Mesenchymal stem cell (in vitro differentiated cells and primary cell): ENCODE results near the gene PLEKHJ1.

Experiments used
- DNase-seq: peaks from one replicate; pipeline ENCODE4 v3.0.0-alpha.2; 2013
- H2AFZ ChIP-seq: one replicate; pipeline ENCODE4 v1.6.1; 2013; ENCODE audit warnings: low read depth, mild to moderate bottlenecking, control low read depth, inconsistent platforms, low read length, moderate library complexity
- H2AK5ac ChIP-seq: 2 replicates; pipeline ENCODE4 v1.6.1; 2013; ENCODE audit warnings: low read length, moderate library complexity, mild to moderate bottlenecking, inconsistent platforms; ENCODE audit not compliant: severe bottlenecking
- H2BK120ac ChIP-seq: one replicate; pipeline ENCODE4 v1.6.1; 2013; ENCODE audit warnings: low read depth, mild to moderate bottlenecking, inconsistent platforms, low read length, moderate library complexity
- H2BK12ac ChIP-seq, 2 experiments: one replicate each; pipeline ENCODE4 v1.6.1; 2013; ENCODE audit warnings: inconsistent platforms in 2 of 2, low read length in 2 of 2, mild to moderate bottlenecking in 2 of 2, moderate library complexity in 2 of 2, control low read depth in 1 of 2
- H2BK15ac ChIP-seq: one replicate; pipeline ENCODE4 v1.6.1; 2013; ENCODE audit warnings: mild to moderate bottlenecking, low read depth, inconsistent platforms; ENCODE audit not compliant: poor library complexity, severe bottlenecking
- H2BK5ac ChIP-seq: 2 replicates; pipeline ENCODE4 v1.6.1; 2013; ENCODE audit warnings: low read depth, mild to moderate bottlenecking, low read length, control low read depth, inconsistent platforms; ENCODE audit not compliant: poor library complexity, severe bottlenecking
- H3K14ac ChIP-seq, 2 experiments: one replicate each; pipeline ENCODE4 v1.6.1; 2013; ENCODE audit warnings: inconsistent platforms in 2 of 2, low read length in 2 of 2, control low read depth in 1 of 2, mild to moderate bottlenecking in 1 of 2, moderate library complexity in 1 of 2
- H3K18ac ChIP-seq, 2 experiments: one replicate each; pipeline ENCODE4 v1.6.1; 2013; ENCODE audit warnings: inconsistent platforms in 2 of 2, low read length in 2 of 2, control low read depth in 1 of 2, low read depth in 1 of 2, mild to moderate bottlenecking in 1 of 2
- H3K23ac ChIP-seq, 2 experiments: one replicate each; pipeline ENCODE4 v1.6.1; 2013; ENCODE audit warnings: inconsistent platforms in 2 of 2, low read length in 2 of 2, mild to moderate bottlenecking in 2 of 2, moderate library complexity in 2 of 2, control low read depth in 1 of 2
- H3K27ac ChIP-seq: 2 replicates; pipeline ENCODE4 v1.5.1; 2013; ENCODE audit warnings: mild to moderate bottlenecking, moderate library complexity, low read length, control low read depth, inconsistent platforms; ENCODE audit not compliant: poor library complexity, severe bottlenecking
- H3K27me3 ChIP-seq, 2 experiments: 2 replicates each; pipeline versions ENCODE4 v1.6.1 to v1.7.0; 2013; ENCODE audit warnings: low read length in 2 of 2, mild to moderate bottlenecking in 2 of 2, moderate library complexity in 2 of 2, control low read depth in 1 of 2, inconsistent platforms in 1 of 2; ENCODE audit not compliant: control insufficient read depth in 1 of 2, insufficient read depth in 1 of 2
- H3K36me3 ChIP-seq, 2 experiments: 2 replicates each; pipeline versions ENCODE4 v1.6.1 to v1.7.0; 2013; ENCODE audit warnings: low read length in 2 of 2, control low read depth in 1 of 2, inconsistent platforms in 1 of 2, low read depth in 1 of 2, mild to moderate bottlenecking in 1 of 2; ENCODE audit not compliant: insufficient read depth in 2 of 2, control insufficient read depth in 1 of 2
- H3K4ac ChIP-seq, 2 experiments: one replicate each; pipeline ENCODE4 v1.6.1; 2013; ENCODE audit warnings: inconsistent platforms in 2 of 2, low read length in 2 of 2, mild to moderate bottlenecking in 2 of 2, moderate library complexity in 2 of 2, control low read depth in 1 of 2, low read depth in 1 of 2
- H3K4me1 ChIP-seq: 2 replicates; pipeline ENCODE4 v1.6.1; 2013; ENCODE audit warnings: low read depth, low read length, control low read depth; ENCODE audit not compliant: control insufficient read depth, insufficient read depth
- H3K4me2 ChIP-seq: 2 replicates; pipeline ENCODE4 v1.6.1; 2013; ENCODE audit warnings: low read length, mild to moderate bottlenecking, inconsistent platforms; ENCODE audit not compliant: poor library complexity, severe bottlenecking
- H3K4me3 ChIP-seq, 2 experiments: 2 replicates each; pipeline versions ENCODE4 v1.5.1 to v1.7.0; 2013; ENCODE audit warnings: low read length in 2 of 2, mild to moderate bottlenecking in 2 of 2, control low read depth in 1 of 2, low read depth in 1 of 2; ENCODE audit not compliant: insufficient read depth in 1 of 2
- H3K79me1 ChIP-seq: replicated peaks from 2 replicates; pipeline ENCODE4 v1.6.1; 2013; ENCODE audit warnings: mild to moderate bottlenecking, control low read depth, low read length, inconsistent platforms; ENCODE audit not compliant: poor library complexity, severe bottlenecking
- H3K9ac ChIP-seq: 2 replicates; pipeline ENCODE4 v1.7.0; 2013; ENCODE audit warnings: mild to moderate bottlenecking, low read length, moderate library complexity
- H3K9me3 ChIP-seq: 2 replicates; pipeline ENCODE4 v1.7.0; 2013; ENCODE audit warnings: mild to moderate bottlenecking, low read length; ENCODE audit not compliant: control insufficient read depth
- H4K8ac ChIP-seq: one replicate; pipeline ENCODE4 v1.6.1; 2013; ENCODE audit warnings: inconsistent platforms, mild to moderate bottlenecking, low read length, moderate library complexity
- H4K91ac ChIP-seq: one replicate; pipeline ENCODE4 v1.6.1; 2013; ENCODE audit warnings: mild to moderate bottlenecking, low read length, inconsistent platforms
- WGBS: methylation state at CpG from one replicate; pipeline ENCODE4 v1.1.7; 2013; ENCODE audit warnings: mixed read lengths; 5-methylcytosine and 5-hydroxymethylcytosine counted together

PLEKHJ1 gene

DNA sequence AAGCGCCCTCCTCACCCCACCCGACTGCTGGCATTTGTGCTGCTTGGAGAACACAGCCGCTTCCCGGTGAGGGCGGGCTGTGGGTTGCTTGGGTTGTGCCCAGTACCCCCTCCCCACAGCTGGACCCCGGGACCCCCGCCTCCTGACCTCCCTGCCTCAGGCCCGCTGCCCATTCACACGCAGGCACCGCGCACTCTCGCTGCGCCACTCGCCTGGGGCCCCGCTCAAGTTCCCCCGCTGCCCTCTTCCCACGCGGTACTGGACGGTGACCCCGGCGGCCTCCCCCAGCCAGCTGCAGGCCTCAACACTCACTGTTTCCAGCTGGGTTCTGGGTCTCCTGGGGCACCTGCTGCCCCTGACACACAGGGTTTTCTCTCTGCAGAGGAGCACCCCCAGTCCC is 16.4 kb downstream of the PLEKHJ1 start:
- Histone ChIP-seq H3K4me2 (no peak overlapping the region), H3K9me3 (no peaks in the 10 kb centered on the region), H2BK5ac (no peak overlapping the region), H3K23ac (no peak overlapping the region), H2AK5ac (no peak overlapping the region), H3K27me3 (no peaks in the 10 kb centered on the region), H3K4ac (no peak overlapping the region), H4K91ac (no peak overlapping the region), H2AFZ (no peak overlapping the region), H2BK12ac (no peak overlapping the region), H3K79me1 (peaks cover 40% of the 10 kb centered on the region), H3K18ac (no peak overlapping the region), H2BK15ac (no peak overlapping the region), H3K27ac (no peak overlapping the region), H3K4me3 (no peak overlapping the region), H2BK120ac (no peak overlapping the region), H3K9ac (no peak overlapping the region), H3K36me3 (peaks cover 85 to 89% of the 10 kb centered on the region in 2 experiments), H4K8ac (no peak overlapping the region), H3K4me1 (peaks cover 35% of the 10 kb centered on the region), H3K14ac (no peak overlapping the region)
- DNase-seq = no peak
- 96% methylated on average over 20 of the region's 21 CpGs for WGBS

DNA sequence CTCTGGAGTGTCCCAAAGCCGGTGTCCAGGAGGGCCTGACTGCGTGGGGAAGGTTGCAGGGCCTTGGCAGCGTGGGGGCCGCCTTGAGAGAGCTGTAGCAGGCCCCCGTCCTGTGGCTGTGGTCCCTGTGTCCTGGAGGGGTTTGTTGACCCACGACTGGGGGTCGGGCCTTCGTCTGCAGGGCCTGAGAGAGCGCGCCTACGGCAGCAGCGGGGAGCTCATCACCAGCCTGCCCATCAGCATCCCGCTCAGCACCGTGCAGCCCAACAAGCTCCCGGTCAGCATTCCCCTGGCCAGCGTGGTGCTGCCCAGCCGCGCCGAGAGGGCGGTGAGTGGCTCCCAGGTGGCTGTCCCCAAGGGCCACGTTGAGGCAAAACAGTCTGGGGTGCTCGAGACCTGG is 18.5 kb downstream of the PLEKHJ1 start:
- Histone ChIP-seq H2BK5ac (no peak overlapping the region), H3K18ac (no peak overlapping the region), H3K27ac (no peak overlapping the region), H3K4me2 (no peak overlapping the region), H4K8ac (no peak overlapping the region), H3K4me1 (peaks cover 37% of the 10 kb centered on the region), H3K4ac (no peak overlapping the region), H2AK5ac (no peak overlapping the region), H3K79me1 (peaks cover 51% of the 10 kb centered on the region), H3K23ac (no peak overlapping the region), H2BK12ac (no peak overlapping the region), H3K4me3 (no peak overlapping the region), H3K27me3 (no peaks in the 10 kb centered on the region), H2AFZ (no peak overlapping the region), H3K9ac (no peak overlapping the region), H3K36me3 (peaks cover 85 to 94% of the 10 kb centered on the region in 2 experiments), H3K9me3 (no peaks in the 10 kb centered on the region), H3K14ac (no peak overlapping the region), H2BK15ac (no peak overlapping the region), H2BK120ac (no peak overlapping the region), H4K91ac (no peak overlapping the region)
- 96% methylated on average over 22 of the region's 22 CpGs for WGBS
- DNase-seq = no peak

DNA sequence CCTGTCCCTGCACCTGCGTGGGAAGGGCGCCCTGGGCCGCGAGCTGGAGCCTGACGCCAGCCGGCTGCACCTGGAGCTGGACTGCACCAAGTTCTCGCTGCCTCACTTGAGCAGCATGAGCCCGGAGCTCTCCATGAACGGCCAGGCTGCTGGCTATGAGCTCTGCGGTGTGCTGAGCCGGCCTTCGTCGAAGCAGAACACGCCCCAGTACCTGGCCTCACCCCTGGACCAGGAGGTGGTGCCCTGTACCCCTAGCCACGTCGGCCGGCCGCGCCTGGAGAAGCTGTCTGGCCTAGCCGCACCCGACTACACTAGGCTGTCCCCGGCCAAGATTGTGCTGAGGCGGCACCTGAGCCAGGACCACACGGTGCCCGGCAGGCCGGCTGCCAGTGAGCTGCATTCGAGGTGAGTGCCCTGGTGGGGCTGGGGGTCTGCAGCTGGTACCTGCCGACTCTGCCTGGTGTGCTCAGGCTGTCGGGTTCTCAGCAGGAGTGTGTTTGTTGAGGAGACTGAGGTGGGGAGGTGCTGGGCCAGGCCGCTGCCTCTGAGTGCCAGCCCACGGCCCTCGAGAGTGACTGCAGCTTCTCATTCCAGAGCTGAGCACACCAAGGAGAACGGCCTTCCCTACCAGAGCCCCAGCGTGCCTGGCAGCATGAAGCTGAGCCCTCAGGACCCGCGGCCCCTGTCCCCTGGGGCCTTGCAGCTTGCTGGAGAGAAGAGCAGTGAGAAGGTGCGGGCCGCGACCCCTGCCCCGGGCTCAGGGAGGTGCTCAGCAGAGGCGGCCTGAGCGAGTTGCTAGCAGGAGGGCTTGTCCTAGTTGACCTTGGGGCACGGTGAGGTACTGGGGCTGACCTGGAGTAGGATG is 19.5 kb downstream of the PLEKHJ1 start:
- Histone ChIP-seq H3K23ac (no peak overlapping the region), H3K4ac (no peak overlapping the region), H2BK15ac (no peak overlapping the region), H3K4me1 (peaks cover 30% of the 10 kb centered on the region), H2BK12ac (no peak overlapping the region), H3K4me3 (no peak overlapping the region), H2AK5ac (no peak overlapping the region), H3K4me2 (no peak overlapping the region), H4K8ac (no peak overlapping the region), H4K91ac (peak overlapping the region; percentile 35), H3K27me3 (no peaks in the 10 kb centered on the region), H3K36me3 (peaks cover 86 to 94% of the 10 kb centered on the region in 2 experiments), H2AFZ (no peak overlapping the region), H3K9me3 (no peaks in the 10 kb centered on the region), H2BK120ac (no peak overlapping the region), H3K27ac (no peak overlapping the region), H3K9ac (no peak overlapping the region), H3K14ac (no peak overlapping the region), H3K18ac (no peak overlapping the region), H2BK5ac (no peak overlapping the region), H3K79me1 (peaks cover 51% of the 10 kb centered on the region)
- 97% methylated on average over 43 of the region's 43 CpGs for WGBS
- DNase-seq = no peak

DNA sequence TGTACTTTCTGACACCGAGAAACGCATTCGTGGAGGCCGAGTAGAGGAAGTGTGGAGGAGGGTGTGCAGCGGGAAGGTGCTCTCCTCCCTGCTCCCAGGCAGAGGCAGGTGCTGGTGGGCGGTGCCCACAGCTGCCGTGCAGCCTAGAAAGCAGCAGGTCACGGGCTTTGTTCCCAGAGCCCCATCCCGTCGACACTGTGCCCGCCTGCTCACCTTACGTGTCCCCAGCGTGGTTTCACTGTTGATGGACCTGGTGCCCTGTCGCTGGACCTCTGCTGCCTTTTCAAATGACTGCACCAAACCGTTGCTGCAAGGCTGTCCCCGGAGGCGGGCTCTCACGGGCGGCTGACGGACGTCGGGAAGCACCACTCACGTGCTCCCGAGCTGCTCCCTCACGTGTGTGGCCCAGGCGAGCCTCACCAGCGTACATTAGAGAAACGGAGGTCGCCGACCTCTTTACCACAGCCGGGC is 20.8 kb downstream of the PLEKHJ1 start:
- Histone ChIP-seq H2AFZ (no peak overlapping the region), H3K4me1 (peaks cover 18% of the 10 kb centered on the region), H3K36me3 (peaks cover 94 to 95% of the 10 kb centered on the region in 2 experiments), H3K9me3 (no peaks in the 10 kb centered on the region), H3K18ac (no peak overlapping the region), H3K27ac (no peak overlapping the region), H2BK5ac (no peak overlapping the region), H3K79me1 (peaks cover 56% of the 10 kb centered on the region), H2AK5ac (no peak overlapping the region), H2BK120ac (no peak overlapping the region), H3K23ac (no peak overlapping the region), H3K9ac (no peak overlapping the region), H3K4me3 (no peak overlapping the region), H3K4me2 (no peak overlapping the region), H4K91ac (no peak overlapping the region), H3K14ac (no peak overlapping the region), H2BK12ac (no peak overlapping the region), H3K27me3 (no peaks in the 10 kb centered on the region), H4K8ac (no peak overlapping the region), H2BK15ac (no peak overlapping the region), H3K4ac (no peak overlapping the region)
- no peak for DNase-seq
- 84% methylated on average over 31 of the region's 31 CpGs for WGBS
